Measurements from ENCODE around the gene FCHSD2.
"Not testable (repeated sequence)": the region's sequence is repeated elsewhere in the genome, so short reads cannot be mapped to it uniquely, and the experiment has no call there.

Gene FCHSD2

DNA sequence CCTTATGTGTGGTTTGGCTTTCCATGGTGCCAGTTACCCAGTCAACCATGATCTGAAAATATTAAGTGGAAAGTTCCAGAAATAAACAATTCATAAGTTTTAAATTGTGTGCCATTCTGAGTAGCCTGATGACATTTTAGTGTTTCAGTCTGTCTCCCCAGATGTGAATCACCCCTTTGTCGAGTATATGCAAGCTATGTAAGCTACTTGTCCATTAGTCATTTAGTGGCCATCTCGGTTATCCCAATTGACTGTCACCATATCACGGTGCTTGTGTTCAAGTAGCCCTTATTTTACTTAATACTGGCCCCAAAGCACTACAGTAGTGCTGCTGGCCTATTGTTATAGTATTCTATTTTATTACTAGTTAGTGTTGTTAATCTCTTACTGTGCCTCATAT is 283.0 kb downstream of the FCHSD2 start:
- DNase-seq = no peak

DNA sequence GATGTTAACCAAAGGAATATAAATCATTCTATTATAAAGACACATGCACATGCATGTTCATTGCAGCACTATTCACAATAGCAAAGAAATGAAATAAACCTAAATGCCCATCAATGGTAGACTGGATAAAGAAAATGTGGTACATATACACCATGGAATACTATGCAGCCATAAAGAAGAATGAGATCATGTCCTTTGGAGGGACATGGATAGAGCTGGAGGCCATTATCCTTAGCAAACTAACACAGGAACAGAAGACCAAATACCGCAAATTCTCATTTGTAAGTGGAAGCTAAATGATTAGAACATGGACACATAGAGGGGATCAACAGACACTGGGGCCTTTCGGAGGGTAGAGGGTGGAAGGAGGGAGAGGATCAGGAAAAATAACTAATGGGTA is 283.9 kb downstream of the FCHSD2 start:
- DNase-seq = not testable (repeated sequence)

- DNase-seq = no peak
Measured at GRCh38 chr11:72856551-72857345, 285.4 kb downstream of the FCHSD2 start.

DNA sequence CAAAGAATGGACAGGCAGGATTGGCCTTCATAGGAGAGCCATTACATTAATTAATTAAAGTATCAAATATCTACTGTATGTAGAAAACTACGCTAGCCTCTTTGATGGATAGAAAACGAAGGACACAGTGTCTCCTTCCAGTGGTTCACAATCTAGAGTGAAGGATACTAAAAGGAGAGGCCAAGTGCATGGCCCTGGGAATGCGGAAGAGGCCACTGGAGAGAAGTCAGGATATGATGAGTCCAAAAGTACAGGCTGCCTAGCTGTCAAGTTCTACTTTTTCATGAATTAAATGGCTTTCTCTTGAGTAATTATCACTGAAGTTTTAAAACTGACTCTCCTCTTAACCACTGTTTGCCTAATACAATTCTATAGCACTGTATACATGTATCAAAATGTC is 286.1 kb downstream of the FCHSD2 start:
- no peak for DNase-seq

DNA sequence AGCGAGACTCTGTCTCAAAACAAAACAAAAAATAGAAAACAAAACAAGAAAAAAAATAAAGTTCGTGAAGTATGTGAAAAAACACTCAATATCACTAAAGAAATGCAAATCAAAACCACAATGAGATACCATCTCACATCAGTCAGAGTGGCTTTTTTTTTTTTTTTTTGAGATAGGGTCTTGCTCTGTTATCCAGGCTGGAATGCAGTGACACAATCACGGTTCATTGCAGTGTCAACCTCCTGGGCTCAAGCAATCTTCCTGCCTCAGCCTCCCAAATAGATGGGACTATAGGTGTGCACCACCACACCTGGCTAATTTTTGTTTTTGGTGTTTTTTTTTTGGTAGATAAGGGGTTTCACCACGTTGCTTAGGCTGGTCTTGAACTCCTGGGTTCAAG is 290.4 kb downstream of the FCHSD2 start:
- DNase-seq = no peak

DNA sequence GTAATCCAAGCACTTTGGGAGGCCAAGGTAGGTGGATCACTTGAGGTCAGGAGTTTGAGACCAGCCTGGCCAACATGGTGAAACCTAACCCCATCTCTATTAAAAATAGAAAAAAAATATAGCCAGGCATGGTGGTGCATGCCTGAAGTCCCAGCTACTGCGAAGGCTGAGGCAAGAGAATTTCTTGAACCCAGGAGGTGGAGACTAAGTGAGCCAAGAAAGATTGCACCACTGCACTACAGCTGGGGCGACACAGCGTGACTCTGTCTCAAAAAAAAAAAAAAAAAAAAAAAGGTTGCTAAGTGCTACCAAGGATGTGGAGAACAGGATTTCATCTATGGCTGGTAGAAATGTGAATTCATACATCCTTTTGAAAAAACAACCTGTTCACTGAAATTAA is 291.3 kb downstream of the FCHSD2 start:
- no peak for DNase-seq

- DNase-seq = no peak
Measured at GRCh38 chr11:72848846-72849466, 293.2 kb downstream of the FCHSD2 start.

DNA sequence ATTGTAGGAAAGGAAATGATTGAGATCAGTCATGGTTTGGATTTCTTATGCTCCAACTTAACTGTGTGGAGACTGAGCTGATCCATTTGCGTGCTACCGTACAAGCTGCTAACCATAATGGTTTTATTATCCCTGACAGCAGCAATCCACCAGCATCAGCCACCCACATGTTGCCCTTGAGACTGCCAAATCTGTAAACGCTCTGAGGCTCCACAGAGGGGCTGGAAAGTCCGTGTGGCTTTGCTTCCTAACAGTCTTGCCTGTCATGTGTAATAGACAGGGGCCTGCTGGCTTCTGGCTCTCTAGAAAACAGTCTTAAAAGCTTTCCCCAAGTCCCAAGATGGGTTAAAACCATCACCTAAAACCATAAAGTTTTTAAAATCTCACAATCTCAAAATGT is 297.8 kb downstream of the FCHSD2 start:
- DNase-seq = no peak

DNA sequence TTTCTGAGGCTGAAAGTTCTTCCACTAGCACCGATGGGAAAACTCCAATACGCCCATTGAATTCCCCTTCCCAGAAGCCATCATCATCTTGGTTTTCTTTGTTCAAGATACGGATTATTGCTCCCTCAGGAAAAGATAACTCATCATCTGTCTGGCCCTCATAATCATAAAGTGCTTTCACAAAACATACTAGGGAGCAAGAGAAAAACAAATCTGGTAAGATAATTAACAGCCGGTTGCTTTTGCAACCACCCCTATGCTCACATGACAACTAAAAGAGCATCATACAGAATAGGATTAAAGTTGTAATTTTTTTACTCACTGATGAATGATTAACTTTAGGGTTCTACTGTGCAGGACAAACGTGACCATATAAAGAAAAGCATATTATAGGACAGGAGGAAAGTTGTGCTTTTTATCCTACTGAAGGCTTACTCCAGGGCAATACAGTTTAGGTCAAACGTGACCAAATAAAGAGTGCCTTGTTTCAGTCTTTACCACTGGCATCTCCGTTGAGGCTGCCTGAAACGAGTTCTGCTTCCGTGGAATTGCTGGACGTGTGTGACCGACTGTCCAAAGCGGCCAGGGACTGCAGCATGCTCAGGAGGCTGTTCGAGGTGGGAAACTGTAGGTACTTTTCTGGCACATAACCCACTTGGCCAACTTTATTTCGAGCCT is 299.3 kb downstream of the FCHSD2 start:
- DNase-seq = no peak

DNA sequence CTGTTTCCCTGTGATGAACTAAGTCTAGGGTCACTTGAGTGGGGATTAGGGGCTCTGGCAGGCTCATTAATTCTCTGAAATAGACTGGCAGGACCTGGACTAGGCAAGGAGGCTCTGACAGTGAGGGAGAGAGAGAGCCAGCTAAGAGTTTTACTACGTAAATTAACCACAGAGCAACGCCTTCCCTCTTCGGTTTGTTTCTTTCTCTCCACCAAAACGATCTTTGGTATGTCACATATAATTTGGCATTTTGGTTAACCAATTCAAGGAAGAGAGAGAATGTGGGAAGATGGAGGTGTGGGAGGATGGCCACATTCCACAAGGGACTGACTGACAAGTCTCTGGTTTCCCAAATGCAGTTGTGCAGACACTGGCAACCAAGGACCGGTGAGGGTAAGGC is 300.0 kb downstream of the FCHSD2 start:
- no peak for DNase-seq

GRCh38 chr11:72841397-72841796 is 300.7 kb downstream of the FCHSD2 start:
- no peak for DNase-seq

GRCh38 chr11:72840780-72841179 is 301.3 kb downstream of the FCHSD2 start:
- DNase-seq = no peak

DNA sequence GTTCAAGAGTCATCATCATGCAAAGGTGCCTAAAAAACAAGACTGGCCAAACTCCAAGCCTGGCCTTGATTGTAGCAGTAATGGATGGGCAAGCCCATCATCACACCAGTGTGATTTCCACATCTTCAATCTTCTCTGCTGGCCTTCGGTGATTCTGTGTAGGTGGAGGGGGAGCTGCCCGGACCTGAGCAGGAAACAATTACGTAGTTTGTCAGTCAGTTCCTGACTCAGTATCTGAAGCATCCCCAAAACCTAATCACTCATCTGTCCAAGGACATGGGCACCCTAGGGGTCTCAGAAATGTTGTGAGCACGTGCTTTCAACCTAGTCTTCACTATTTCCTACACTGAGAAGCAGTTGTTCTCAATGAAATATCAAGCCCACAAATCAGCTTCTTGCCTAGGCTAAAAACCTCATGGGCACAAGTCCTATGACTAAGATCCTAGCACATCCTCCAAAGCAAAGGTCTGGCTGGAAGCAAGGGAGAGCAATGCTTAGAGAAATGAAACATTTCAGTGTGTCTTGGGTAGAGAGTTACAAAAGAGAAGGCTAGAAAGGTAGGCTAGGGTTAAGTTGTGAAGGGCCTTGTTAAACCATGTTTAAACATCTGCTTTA is 303.3 kb downstream of the FCHSD2 start:
- DNase-seq = no peak

DNA sequence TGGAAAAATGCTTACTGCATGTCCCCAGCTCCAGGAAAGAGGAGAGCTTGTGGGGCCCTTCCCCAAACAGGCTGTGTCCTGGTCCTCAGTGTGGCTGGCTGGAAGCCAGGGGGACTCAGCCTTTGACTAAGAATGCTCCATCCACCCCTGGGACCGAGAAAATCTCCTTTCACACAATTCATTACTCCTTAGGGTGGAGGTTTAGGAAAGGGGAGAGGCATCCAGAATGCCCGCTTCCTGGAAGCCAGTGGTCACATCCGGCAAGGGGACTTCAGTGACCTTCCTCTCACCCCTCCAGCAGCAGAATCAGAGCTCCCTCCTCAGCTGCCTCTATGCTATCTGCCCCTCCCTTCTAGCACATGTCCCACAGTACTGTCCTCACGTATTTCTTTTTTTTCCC is 306.0 kb downstream of the FCHSD2 start:
- DNase-seq = no peak

DNA sequence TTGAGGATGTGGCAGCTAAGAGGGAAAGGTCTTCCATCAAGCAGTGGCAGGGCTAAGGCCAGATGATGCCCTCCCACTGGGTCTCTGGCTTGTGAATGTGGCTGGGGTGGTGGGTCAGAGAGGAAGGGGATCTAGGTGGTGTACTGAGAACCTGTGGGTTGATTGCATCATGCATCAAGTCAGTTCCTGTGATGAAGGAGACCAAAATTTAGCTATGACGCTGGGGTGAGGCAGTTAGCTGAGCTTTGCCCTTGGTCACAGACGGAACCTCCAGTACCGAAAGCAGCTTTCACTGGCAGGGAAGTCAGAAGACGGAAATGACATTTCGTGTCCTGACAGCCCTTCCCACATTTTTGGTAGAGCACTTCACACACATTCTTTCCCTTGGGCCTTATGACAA is 307.2 kb downstream of the FCHSD2 start:
- DNase-seq = no peak

DNA sequence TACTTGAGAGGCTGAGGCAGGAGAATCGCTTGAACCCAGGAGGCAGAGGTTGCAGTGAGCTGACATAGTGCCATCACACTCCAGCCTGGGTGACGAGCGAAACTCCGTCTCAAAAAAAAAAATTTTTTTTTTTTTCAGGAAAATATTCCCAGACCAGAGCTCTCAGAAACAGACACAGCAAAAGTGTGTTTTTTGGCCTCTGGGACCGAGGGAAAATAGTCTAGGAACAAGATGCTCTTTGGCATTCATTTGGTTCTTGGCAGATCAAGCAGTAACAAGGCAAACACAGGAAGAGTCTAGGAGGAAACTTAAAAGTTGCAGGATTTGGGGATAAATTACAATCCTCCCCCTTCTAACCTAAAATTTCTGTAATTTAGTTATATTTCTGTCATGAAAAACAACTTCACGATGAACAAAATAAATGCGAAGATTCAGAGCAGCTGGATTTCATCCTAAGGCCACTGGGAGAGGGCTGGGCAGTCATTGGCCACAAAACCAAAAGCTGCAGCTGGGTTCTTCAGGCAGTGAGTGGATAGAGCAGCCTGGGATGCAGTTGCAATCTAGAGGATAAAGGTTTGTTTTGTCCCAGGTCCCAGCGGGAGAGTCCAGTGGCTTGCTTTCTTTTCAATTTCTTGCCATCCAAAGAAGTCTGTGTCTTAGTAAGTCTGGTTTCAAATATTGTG is 308.2 kb downstream of the FCHSD2 start:
- DNase-seq = no peak

DNA sequence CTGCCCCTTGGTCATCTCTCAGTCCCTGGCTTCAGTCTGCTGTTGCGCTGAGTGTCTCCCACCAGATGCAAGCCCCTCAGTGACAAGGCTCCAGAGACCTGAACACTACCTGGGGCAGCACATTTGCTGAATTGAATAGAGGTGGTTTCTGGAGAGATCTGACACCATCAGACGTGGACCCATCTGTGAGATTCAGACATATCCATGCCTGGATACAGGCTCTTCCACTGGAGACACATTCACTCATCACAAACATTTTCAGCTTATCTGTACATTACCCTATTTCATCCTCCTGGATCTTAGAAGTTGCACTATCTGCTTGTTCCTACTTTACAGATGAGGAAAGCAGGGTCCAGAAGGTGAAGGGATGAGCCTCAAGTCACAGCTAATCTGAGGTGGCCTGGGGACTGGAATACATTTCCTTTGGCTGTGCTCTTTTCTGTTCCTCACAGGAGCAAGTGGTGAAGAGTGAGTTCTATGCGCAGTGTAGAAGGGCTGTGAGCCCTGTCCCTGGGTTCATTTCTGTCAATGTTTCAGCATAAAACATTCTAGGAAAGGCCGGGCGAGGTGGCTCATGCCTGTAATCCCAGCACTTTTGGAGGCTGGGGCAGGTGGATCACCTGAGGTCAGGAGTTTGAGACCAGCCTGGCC is 308.9 kb downstream of the FCHSD2 start:
- DNase-seq = no peak

DNA sequence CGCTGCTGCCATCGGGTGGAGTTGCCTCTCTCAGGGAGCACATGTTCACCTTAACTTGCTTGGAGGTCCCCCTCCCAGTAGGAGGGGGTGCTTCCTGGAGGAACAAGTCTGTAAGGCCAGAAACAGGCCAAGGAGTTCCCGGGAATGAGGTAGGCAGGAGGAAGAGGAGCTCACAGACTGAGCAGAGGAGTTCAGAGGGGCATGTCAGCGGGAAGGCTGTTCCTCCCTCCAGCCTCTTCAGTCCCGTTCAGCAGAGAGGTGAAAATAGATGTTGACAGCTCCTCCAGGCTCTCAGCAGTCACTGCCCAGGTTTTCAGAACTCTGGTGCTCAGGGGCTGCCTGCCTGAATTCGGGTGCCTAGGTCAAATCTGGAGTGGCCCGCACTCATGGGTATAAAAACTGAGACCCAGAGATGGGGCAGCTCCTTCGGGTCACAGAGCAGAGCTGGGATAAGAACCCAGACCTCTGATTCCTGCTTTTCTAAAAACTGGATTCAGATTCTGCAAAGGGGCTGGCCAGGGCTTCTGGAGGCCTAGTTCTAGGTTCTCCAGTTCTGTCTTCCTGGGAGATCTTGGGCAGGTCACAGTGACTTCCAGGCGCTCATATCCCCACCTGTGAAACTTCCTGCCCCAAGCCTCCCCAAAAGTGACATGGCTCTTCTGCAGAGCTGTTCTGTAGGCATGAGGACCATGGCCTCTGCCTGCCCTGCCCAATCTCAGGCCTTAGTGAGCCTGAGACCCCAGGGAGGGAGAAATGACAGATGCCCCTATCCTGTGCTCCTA is 309.6 kb downstream of the FCHSD2 start:
- DNase-seq = no peak

DNA sequence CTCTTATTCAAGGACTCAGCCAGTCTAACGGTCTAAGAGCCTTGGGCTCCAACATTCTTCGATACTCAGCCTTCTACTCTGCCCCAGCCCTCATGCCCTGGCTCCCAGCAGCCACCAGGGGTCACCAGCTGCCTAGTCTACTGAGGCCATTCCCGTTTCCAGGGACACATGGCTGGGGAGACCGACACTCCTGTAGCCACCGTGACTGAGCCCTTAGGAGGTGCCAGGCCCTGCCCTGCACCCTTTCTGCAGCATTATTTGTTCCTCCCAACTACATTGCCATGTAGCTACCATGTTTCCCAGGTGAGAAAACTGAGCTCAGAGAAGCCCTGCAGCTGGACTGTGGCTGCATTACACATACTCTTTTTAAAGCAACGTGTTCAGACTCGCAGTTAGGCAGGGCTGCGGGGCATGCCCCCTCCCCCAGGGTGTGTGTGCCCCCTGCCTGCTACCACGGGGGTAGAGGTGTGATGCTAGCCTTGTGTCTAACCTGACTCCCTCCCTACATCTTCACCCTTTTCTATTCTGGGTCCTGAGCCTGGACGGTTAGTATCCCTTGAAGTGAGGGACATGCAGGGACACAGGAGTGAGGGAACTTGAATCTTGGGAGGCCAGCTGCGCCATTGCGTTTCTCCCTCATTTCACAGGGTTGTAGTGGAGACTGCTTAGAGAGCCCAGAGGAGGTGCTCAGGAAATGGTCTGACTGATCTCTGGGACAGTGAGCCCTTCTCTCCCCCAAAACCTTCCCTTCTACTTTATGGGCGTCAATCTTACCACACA is 310.4 kb downstream of the FCHSD2 start:
- DNase-seq = no peak

- no peak for DNase-seq
Measured at GRCh38 chr11:72829884-72830533, 312.1 kb downstream of the FCHSD2 start.

All from cortex of kidney (tissue), 1 donor.